GM21717 (cell line): ENCODE measurements around the gene DEFB119.
"Not testable (repeated sequence)": the region's sequence is repeated elsewhere in the genome, so short reads cannot be mapped to it uniquely, and the experiment has no call there.

ENCODE experiments used
- ATAC-seq: cut with Tn5 transposase; IDR thresholded peaks from one replicate; pipeline ENCODE4 v1.9.1; 2021; ENCODE audit warnings: mild to moderate bottlenecking, moderate library complexity; ENCODE audit not compliant: unreplicated experiment

DEFB119 gene

GRCh38 chr20:31390490-31390889 is at the start of gene DEFB119:
TSS of gene DEFB119 (minus strand) at chr20:31390590. CDS start at chr20:31390483, 107 bp downstream.
- ATAC-seq = no peak

- no peak for ATAC-seq
These were observed 40.3 kb upstream of the DEFB119 start for GRCh38 chr20:31430568-31431115.

GRCh38 chr20:31427576-31427975 is 37.2 kb upstream of the DEFB119 start:
- not testable (repeated sequence) for ATAC-seq

- not testable (repeated sequence) for ATAC-seq
These were observed 36.6 kb upstream of the DEFB119 start for GRCh38 chr20:31426891-31427551.

- ATAC-seq = no peak
These were observed 35.4 kb upstream of the DEFB119 start for GRCh38 chr20:31425797-31426196.

- no peak for ATAC-seq
These were observed 27.9 kb upstream of the DEFB119 start for GRCh38 chr20:31418307-31418706.

GRCh38 chr20:31415653-31416052 is 25.3 kb upstream of the DEFB119 start:
- ATAC-seq = no peak

- no peak for ATAC-seq
These were observed 24.0 kb upstream of the DEFB119 start for GRCh38 chr20:31414381-31414780.

- no peak for ATAC-seq
These were observed 19.6 kb upstream of the DEFB119 start for GRCh38 chr20:31410011-31410410.

GRCh38 chr20:31406115-31406514 is 15.7 kb upstream of the DEFB119 start, which contains the start of gene DEFB121:
TSS of gene DEFB121 (minus strand) at chr20:31406215. CDS start at chr20:31406152, 63 bp downstream.
- ATAC-seq = no peak

- no peak for ATAC-seq
These were observed 13.5 kb upstream of the DEFB119 start for GRCh38 chr20:31403886-31404285.

GRCh38 chr20:31394900-31395299 is 4.5 kb upstream of the DEFB119 start:
- ATAC-seq = no peak

GRCh38 chr20:31392836-31393235 is 2.4 kb upstream of the DEFB119 start:
- no peak for ATAC-seq

- no peak for ATAC-seq
These were observed 16.0 kb downstream of the DEFB119 start for GRCh38 chr20:31374346-31374745.

GRCh38 chr20:31368301-31368700 is 22.1 kb downstream of the DEFB119 start, which contains the start of gene DEFB118:
TSS of gene DEFB118 (plus strand) at chr20:31368601. CDS start at chr20:31368651, 50 bp downstream.
- no peak for ATAC-seq

GRCh38 chr20:31364272-31364671 is 26.1 kb downstream of the DEFB119 start:
- ATAC-seq = not testable (repeated sequence)

- ATAC-seq = no peak
These were observed 27.1 kb downstream of the DEFB119 start for GRCh38 chr20:31363295-31363694.

GRCh38 chr20:31355981-31356380 is 34.4 kb downstream of the DEFB119 start:
- no peak for ATAC-seq

- ATAC-seq = no peak
These were observed 48.9 kb downstream of the DEFB119 start for GRCh38 chr20:31341470-31341869.

- no peak for ATAC-seq
These were observed 59.5 kb downstream of the DEFB119 start for GRCh38 chr20:31330893-31331292.
